GM18505 (cell line): ENCODE measurements around the gene MOB3B.
"Not testable (repeated sequence)": the region's sequence is repeated elsewhere in the genome, so short reads cannot be mapped to it uniquely, and the experiment has no call there.

Source experiments
- ATAC-seq: cut with Tn5 transposase; IDR thresholded peaks from one replicate; pipeline ENCODE4 v1.9.1; 2021; ENCODE audit not compliant: unreplicated experiment
- POLR2A ChIP-seq: IDR thresholded peaks from 4 replicates; pipeline ENCODE4 v1.6.1; 2011; ENCODE audit warnings: borderline replicate concordance; ENCODE audit not compliant: insufficient read depth, insufficient read length; ENCODE audit errors: extremely low read depth

Gene MOB3B

DNA sequence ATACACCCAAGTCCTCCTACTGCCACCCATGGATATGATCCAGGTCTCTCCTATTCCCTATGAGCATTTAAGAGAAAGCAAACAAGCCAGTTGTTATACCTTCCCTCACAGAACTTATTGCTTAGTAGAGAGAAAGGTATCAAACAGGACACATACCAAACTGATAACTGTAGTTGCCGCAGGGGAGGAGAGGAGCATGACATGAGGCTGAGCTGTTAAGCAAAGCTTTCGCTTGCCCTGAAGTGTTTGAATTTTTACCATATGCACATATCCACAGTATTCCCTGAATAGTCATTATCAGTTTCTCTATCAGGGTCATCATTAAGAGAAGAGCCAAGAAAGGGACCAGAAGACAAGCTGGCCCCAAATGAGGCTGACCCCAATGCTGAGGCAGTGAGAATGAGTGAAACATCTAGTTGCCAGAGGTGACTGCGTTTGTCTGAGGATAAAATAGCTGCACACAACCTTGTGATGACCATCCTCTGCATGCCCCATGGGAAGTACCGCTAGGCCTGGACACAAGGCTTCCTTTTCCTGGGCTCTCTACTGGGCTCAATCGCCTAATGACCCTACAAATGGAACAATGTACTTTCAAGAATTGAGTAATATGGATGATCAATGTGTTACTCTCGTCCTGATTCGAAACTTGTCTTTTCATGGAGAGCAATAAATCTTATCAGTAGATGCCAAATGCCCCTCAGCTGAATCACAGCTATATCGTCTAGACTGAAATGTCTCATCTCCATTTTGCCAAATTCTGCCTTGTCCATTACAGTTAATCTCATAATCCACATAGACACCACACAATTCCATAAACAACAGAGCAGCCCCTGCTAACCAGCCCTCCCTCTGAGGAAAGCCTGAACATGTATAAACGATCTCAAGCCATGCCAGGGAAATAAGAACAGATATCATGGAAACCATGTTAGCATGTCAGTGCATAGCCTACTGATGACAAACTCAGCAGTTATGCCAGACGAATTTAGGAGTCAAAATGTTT is 9.8 kb downstream of the MOB3B start:
- no peak for TF ChIP-seq POLR2A
- no peak for ATAC-seq

DNA sequence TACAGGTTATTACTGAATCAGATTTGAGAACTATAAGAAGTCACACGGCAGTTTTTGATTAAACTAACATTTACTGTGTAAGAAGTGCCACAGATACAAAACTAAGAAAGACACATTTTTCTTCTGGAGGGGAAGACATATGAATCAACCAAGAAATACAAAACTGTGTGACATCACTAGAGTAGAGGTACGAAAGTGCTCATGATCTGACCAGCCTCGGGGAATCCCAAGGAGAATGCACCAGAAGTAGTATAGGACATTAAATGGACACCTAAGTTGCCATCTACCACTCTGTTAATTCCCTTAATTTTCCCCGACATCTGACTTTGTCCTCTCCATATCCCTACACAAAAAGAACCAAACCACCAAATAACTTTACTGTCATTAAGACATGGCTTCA is 10.8 kb downstream of the MOB3B start:
- no peak for TF ChIP-seq POLR2A
- ATAC-seq, result no peak

DNA sequence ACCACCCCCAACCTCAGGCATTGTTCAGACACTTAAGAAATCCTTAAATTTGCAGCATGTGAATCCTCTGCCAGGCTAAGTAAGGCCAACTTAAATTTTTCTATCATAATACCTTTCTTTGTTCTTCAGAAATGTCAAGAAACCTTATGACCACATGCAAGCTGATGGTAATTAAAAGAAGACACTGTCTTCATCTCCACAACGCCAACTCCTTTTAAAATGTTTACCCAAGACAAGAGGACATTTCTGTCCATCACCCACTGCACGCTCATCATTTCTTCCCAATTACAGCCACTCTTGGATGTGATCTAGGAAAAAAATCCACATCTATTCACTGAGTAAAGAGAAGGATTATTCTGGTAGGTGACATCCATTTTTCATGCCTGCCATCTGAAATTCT is 11.6 kb downstream of the MOB3B start:
- no peak for TF ChIP-seq POLR2A
- ATAC-seq, result no peak

DNA sequence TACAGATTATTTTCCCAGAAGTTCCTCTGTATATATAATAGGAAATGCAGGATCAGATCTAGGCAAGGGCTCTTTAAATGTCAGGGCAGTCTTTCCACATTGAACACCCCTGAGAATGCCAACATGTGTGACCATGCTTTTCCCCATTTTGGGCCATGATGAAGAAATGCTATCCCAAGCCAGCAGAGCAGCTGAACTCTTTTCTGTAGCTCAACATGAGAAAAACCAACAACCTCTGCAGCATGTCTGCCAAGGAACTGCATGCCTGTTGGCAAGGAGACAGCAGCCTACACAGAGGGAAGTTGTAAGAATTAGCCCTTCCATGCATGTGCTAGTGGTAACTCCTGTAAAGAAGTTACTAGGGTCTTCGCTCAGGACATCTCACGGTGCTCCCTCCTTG is 15.1 kb downstream of the MOB3B start:
- no peak for TF ChIP-seq POLR2A
- no peak for ATAC-seq

DNA sequence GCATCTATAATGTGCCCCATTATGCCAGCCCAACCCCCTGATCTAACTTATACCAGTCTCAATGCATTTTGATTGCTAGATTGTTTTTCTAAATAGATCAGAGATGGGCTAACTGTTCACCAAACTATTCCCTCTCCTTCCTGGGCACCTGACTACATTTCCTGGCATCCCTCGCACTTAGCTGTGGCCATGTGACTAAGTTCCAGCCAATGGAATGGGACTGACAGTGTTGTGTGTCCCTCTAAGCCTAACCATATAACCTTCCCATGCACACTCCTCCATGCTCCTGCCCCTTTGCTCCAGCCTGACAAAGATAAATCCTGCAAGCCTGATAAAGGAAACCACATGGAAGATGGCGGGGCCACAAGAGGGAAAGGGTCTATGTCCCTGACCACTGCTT is 17.8 kb downstream of the MOB3B start:
- no peak for TF ChIP-seq POLR2A
- no peak for ATAC-seq

DNA sequence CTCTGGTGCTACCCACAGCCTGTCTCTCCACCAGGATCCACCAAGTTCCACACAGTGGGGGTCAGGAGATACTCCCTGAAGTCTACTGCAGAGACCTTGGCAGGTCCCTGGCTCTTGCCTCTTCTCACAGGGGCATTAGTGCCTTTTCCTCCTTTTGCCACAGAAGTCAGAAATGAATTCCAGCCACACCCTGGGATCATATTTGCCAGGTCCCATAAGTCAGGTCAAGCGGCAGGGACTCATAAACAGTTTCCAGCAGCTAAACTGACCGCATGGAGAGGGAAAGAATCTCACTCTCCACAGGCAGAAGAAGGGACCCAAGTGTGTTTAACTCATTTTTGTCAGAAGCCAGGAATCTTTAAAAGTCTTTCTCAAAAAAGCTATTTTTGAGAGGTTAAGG is 18.8 kb downstream of the MOB3B start:
- no peak for ATAC-seq
- TF ChIP-seq POLR2A, result no peak

DNA sequence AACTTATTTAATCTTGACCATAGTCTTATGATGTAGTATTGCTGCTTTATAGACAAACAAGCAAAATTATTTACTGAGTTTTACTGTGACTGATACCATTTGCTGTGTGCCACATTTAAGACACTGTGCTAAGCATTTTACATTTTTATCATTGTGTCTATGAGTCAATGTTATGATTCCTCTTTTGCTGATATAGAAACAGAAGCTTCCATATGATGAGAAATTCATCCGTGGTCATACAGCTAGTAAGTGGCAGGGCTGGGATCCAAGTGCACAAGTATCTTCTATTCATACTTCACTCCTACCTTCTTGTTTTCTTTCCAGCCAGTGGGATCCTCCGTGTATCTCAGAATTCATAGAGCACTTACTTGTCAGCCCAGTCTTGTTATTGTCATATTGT is 22.6 kb downstream of the MOB3B start:
- TF ChIP-seq POLR2A, result no peak
- no peak for ATAC-seq

DNA sequence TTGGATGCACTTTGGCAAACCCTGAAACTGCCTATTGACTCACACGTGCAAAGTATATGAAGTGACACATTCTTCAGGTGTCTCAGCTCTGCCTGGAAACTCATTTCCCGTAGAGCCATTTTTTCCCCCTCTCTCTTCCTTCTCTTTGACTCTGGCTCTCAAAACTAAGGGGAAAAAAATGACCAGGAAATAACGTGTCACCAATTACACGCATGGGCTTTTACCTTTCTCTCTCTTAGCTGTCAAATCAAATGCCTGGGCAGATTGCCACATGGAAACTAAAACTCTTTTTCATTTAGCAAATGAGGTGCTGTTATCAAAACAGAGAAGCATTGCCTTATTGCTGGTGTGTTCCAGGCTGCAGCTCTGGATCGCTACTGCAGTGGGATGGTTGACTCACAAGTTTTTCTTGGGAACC is 23.9 kb downstream of the MOB3B start:
- no peak for TF ChIP-seq POLR2A
- ATAC-seq, result no peak

DNA sequence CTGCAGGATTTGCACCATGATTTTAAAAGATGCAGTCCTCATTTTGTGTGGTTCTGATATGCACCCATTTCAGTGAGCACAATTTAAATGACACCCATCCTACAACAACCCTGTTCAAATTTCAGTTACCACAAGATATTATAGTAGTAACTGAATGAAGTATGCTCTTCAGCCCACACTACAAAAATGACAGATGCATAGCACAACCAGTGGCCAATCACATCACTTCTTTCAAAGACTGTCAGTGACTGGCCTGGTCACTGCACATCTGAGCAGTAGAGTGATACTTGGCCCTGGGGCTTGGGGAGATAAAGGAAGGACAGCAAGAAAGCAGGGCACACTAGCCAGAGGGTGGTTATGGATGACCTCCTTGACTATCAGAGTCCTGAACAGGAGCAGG is 25.4 kb downstream of the MOB3B start:
- no peak for TF ChIP-seq POLR2A
- ATAC-seq, result no peak

DNA sequence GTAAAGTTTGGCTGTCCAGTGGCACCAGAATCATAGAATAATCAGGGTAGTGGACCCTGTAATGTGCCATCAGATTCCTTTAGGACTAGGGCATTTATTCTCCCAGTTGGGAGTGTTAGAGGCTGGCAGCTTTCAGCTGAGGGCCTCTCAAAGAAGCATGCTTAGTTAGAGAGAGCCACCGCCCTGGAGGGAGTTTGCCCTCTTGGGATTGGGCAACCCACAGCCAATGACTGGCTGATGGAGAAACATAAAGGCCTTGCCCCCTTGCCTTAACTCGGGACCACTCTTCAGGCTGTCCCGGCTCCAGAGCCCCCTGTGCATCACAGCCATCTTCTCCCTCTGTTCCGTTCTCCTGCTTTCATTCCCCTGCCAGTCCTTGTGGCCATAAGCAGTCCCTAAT is 26.0 kb downstream of the MOB3B start:
- TF ChIP-seq POLR2A, result no peak
- no peak for ATAC-seq

DNA sequence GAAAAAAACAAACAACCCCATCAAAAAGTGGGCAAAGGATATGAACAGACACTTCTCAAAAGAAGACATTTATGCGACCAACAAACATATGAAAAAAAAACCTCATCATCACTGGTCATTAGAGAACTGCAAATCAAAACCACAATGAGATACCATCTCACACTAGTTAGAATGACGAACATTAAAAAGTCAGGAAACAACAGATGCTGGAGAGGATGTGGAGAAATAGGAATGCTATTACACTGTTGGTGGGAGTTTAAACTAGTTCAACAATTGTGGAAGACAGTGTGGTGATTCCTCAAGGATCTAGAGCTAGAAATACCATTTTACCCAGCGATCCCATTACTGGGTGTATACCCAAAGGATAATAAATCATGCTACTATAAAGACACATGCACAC is 28.7 kb downstream of the MOB3B start:
- not testable (repeated sequence) for ATAC-seq

DNA sequence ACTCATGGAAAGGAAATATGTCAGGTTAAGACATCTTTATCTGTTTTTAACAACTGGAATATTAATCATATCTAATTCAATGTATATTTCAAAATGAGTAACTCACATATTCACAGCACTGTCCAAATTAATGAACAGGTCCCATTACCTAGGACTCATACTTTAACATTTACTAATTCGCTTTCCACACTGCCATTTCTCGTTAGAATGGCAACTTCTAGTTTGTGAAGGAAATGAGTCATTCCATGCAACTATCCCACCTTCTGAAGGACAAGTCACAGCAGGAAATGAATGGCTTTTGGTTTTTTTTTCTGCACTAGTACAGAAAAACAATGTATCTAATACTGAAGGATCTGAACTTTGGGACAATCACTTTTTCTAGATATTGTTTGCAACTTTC is 30.2 kb downstream of the MOB3B start:
- ATAC-seq, result no peak
- TF ChIP-seq POLR2A, result no peak

DNA sequence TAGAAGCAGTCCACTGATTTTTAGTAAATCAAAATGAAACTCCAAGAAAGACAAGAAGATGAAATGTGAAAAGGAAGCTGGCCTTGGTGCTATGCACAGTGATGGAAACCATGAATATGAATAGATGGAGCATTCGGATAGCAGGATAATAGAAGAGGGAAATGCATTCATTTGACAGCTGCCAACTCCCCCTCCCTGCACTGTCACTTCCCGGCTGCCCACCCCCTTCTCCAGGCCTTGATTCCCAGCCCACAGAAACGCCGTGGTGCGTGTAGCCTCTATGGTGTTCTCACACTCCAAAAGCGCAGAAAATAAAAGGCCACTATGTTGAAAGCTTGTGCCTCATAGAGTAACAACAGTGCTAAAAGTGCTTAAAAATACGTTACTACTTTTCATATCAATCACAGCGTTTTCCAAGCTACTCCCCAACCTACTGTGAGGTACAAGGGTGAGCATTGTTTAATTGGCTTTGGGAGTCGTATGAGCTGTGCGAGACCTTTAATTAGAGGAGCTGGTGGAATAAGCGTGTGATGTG is 31.7 kb downstream of the MOB3B start:
- no peak for TF ChIP-seq POLR2A
- ATAC-seq, result no peak

DNA sequence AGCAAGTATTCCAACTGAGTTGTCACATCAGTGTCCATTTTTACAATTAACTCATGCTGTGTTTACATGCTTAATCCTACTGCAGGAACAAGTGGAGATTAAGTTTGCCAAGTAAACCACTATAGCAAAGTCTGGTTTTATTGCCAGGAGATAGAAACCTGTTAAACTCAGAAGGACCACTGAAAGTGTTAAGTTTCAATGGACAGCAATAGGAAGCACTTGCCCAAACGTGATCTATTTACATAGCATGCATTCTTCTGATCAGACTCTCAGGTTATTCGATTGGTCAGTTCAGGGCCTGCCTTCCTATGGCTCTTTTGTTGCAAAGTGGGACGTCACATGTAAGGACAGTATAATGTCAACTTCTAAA is 33.5 kb downstream of the MOB3B start:
- no peak for TF ChIP-seq POLR2A
- no peak for ATAC-seq
